AG08395 (cell line): ENCODE data around the gene GIMAP7.
"Not testable (repeated sequence)": the region's sequence is repeated elsewhere in the genome, so short reads cannot be mapped to it uniquely, and the experiment has no call there.

Experiments used
- DNase-seq: peaks from one replicate; pipeline ENCODE4 v3.0.0; 2012; ENCODE audit warnings: mixed read lengths, low spot score

The GIMAP7 gene

DNA sequence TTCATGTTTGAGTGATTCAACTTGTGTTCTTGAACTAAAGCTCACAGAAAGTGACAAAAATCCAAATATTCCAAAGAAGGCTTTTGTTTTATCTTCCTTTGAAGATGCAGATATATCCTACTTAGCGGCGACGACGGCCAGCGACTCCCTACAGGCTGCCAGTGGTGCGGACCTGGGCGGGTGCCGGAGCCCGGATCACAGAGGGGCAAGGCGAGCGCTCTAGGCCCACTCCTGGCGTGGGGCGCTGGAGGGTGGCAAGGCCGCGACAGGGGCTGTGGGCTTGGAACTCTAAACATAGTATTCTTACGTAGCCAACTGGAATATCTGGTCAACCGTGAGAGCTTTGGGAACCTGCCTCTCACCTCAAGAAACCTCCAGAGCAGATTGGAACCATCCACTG, 914 bp upstream of the GIMAP7 start:
- DNase-seq = no peak

DNA sequence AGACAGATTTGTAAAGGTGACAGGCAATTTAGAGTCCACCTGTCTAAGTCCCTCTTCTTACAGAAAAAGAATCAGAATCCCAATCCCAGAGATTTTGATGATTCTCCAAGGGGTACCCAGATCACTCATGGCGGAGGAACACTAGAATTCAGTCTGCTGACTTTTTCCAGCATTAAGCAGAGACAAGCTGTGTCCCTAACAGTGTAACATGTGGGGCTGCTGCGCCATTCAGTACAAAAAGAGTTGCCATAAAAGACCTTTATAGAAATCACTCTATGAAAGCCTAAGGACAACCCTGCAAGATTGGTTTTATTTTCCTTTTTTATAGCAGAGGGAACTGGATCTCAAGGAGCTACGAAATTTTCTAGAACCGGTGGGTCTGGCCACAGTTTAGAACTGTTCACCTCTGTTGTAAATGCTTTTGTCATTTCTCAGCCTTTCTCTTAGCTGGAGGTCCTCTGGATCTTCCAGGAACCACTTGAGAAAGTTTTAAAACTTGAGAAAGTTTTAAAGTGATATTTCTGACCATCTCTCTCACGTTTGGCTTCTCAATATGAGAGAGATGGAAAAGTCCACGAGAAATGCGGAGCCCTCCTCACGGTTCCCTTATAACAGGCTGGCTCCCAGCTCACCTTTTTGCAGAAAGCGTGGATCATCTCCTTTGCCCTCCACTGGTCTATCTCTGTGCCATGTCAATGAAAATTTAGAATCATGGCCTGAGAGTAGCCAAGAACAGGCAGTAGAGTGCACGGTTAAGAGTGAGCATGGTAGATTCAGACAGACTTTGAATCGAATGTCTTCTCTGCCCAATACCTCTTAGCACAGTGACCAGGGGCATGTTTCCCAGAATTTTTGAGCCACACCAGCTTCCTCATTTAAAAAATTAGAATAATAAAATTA, 826 bp downstream of the GIMAP7 start:
- no peak for DNase-seq

DNA sequence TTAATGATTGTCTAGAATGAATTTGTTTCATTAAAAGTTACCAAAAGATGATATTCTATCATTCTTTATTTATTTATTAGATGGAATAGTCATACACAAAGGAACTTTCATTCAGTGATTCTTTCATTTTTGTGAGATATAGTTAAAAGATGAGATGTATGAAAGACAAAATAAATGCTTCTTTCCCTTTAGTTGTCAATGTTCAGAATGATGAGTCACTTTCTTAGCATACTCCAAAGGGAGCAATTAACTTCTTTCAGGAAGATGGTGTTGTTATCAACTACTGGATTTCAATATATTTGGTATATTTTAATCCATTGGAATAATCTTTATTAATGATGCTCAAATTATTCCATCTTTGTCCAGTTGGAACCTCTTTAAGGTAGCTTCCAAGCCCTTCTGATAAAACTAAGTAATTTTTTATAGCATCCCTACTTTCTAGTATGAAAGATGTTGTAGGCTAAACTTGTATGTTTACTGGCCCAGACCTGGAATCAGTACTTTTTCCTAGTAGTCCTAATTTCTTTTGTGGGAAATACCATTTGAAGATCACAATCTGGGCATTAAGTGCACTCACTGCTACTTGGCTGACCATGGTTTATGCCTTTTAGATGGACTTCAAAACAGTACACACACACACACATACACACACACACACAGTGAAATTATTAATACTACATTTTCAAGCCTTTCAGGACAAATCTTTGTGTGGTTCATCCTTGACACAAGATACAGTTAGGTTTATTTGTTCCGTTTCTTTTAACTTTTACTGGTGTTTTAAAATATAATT, 2.5 kb downstream of the GIMAP7 start:
- DNase-seq = no peak

DNA sequence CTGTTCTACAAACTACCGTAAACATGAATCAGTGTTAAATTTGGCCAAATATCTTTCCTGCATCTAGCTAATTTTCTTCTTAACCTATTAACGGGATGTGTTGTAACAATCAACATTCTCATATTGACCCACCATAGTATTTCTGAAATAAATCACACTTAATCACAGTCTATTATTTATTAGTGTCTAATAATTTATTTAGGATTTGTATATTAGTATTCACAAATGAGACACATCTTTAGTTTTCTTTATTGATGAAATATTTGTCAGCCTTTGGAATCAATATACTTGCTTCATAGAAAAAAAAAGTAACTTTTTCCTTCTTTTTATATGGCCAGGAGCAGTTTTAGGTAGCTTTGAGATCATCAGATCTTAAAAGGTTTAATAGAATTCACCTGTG, 4.6 kb downstream of the GIMAP7 start:
- DNase-seq = no peak

DNA sequence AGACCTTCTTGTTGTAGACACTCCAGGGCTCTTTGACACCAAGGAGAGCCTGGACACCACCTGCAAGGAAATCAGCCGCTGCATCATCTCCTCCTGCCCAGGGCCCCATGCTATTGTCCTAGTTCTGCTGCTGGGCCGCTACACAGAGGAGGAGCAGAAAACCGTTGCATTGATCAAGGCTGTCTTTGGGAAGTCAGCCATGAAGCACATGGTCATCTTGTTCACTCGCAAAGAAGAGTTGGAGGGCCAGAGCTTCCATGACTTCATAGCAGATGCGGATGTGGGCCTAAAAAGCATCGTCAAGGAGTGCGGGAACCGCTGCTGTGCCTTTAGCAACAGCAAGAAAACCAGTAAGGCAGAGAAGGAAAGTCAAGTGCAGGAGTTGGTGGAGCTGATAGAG, 5.5 kb downstream of the GIMAP7 start:
- DNase-seq = no peak

DNA sequence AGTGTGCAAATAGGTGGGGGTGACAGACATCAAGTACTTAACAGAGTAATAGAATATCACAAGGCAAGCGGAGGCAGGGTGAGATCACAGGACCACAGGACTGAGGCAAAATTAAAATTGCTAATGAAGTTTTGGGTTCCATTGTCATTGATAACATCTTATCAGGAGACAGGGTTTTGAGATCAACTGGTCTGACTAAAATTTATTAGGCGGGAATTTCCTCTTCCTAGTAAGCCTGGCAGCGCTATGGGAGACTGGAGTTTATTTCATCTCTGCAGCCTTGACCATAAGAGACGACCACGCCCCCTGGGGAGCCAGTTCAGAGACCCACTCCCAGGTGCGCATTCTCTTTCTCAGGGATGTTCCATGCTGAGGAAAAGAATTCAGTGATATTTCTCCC, 8.3 kb downstream of the GIMAP7 start:
- not testable (repeated sequence) for DNase-seq

DNA sequence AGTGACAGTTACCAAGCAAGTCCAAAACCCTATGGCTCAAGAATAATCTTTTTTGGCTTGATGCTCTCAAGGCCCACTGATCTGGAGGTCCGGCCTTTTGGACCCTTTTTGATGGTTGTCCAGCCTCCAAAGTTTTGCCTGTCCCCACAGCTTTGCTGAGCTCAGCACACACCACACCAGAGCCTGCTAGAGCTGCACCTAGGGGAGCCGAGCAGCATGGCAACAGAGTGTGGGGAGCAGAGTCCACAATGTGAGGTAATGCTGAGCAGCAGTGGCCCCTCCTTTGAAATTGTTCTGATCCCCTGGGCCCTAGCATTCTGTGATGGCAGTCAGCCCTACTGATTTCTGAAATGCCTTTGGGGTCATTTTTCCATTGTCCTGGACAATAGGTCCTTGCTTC, 9.3 kb downstream of the GIMAP7 start:
- DNase-seq = no peak

DNA sequence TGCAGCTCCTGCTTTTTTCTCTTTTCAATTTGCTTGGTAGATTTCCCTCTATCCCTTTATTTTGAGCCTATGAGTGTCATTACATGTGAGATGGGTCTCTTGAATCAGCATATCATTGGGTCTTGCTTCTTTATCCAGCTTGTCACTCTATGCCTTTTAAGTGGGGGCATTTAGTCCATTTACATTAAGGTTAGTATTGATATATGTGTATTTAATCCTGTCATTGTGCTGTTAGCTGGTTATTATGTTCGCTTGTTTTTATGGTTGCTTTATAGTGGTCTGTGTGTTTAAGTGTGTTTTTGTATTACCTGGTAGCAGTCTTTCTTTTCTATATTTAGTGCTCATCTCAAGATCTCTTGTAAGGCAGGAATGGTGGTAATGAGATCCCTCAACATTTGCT, 17.0 kb downstream of the GIMAP7 start:
- DNase-seq = no peak

DNA sequence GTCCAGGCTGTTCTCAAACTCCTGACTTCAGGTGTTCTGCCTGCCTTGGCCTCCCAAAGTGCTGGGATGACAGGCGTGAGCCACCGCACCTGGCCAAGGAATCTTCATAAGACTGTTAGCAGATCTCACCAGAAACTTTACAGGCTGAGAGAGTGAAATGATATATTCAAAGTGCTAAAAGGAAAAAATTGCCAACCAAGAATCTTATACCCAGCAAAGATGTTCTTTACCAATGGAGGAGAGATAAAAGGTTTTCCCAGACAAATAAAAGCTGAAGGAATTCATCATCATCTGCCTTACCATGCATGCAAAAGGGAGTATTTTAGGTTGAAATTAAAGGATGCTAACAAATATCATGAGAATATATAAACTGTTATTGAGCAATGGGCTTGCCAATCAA, 23.6 kb downstream of the GIMAP7 start:
- DNase-seq = no peak

DNA sequence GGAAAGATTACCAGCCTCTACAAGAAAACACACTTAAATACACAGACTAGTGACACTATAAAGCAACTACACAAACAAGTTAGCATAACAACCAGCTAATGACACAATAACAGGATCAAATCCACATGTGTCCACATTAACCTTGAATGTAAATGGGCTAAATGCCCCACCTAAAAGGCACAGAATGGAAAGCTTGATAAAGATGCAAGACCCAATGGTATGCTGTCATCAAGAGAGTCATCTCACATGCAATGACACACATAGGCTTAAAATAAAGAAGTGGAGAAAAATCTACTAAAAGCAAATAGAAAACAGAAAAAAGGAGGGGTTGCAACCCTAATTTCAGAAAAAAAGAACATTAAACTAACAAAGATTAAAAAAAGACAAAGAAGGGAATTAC, 38.5 kb downstream of the GIMAP7 start:
- DNase-seq = no peak

DNA sequence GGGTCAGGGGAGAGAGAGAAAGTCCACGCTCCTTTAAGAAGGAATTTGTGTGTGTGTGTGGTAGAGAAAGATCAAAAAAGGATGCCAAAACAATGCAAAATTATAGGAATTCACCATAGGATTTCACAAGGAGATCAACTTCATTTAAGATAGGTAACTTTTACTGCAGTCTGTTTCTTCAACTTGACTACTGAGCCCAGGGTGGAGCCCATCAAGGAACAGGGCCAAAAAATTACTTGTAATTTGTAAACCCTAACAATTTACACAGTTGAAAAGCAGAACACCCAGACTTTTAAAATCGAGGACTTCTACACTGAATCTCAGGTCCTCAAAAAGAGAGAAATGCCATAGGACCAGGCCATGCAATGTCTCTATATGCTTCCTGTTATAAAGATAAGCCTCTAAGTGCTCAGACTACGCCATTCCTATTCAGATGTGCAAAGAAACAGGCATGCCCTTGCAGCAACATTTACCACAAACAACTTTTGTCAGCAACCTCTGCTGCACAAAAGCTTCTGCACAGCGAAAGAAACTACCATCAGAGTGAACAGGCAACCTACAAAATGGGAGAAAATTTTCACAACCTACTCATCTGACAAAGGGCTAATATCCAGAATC, 42.0 kb downstream of the GIMAP7 start:
- no peak for DNase-seq

DNA sequence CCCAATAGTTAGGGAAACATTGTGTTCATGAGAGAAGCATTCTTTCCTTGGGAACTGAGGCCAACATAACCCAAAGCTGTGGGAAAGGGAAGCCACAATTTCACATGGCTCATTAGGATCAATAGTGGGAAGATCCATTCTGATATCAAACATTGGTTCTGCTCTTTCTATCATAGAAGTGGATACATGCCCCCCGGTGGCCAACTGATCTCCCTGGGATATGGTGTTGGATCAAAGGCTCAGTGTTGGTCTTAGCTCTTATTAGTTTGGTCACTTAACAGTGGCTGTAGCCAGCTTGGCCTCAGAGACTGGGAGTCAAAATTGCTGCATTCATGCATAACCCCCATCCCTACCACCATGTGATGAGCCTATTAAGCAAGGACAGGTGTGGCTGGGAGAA, 45.8 kb downstream of the GIMAP7 start:
- DNase-seq = no peak

DNA sequence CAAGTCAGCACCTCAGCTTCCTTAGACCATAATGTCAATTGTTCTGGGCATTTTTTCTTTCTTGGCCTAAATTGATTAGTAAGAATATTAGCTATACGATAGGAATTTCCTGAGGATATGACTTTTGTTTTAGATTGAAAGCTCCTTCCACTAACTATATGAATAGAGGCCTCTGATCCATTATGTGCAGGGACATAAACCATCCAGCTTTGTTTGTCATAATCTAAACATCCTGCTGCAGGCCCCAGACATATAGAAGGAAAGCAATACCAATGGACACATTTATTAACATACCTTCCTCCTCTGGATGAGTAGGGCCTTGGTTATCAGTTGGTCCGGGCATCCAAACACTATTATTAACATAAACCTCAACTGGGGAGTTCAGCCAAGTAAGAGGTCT, 48.2 kb downstream of the GIMAP7 start:
- no peak for DNase-seq

DNA sequence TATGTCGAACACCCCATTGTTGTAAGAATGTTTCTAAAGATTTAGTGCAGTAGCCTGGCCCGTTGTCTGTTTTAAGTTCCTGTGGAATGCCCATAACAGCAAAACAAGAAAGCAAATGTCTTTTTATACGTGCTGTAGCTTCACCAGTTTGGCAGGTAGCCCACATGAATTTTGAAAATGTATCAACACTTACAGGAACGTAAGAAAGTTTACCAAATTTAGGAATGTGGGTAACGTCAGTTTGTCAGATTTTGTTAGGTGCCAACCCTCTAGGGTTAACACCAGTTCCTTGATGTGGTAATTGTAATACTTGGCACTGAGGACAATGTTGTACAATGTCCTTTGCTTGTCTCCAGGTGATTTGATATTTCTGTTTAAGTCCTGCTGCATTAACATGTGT, 49.3 kb downstream of the GIMAP7 start:
- no peak for DNase-seq

DNA sequence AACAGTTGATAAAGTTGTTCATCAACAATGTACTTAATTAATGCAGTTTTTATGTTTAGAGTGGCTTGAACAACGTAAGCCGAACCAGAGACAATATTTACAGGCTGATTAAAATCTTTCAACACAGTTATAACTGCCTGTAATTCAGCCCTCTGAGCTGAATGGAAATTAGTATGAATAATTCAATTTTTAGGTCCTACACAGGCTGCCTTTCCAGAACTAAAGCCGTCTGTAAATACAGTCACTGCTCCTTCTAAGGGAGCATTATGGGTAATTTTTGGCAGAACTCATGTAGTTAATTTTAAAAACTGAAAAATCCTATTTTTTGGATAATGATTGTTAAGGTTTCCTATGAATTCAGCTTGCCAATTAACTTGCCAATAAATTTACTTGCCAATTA, 49.9 kb downstream of the GIMAP7 start:
- DNase-seq = no peak

DNA sequence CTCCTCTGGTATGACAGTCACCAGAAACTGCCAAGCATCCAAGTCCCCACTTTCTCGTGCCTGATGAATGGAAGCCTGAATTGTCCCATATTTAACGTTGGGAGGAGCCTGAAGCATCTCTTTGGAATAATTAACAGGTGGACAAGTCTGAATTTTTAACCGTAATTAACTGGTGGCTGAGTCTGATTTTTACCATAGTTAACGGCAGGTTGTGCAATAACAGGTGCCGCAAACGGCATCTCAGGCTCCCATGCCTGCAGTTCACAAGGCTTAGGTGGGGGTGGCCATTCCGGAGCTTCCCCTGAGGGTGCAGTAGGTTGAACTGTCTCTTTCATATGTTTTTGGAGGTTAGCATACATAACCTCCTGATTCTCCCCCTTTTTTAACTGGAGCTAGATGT, 50.6 kb downstream of the GIMAP7 start:
- DNase-seq = no peak

DNA sequence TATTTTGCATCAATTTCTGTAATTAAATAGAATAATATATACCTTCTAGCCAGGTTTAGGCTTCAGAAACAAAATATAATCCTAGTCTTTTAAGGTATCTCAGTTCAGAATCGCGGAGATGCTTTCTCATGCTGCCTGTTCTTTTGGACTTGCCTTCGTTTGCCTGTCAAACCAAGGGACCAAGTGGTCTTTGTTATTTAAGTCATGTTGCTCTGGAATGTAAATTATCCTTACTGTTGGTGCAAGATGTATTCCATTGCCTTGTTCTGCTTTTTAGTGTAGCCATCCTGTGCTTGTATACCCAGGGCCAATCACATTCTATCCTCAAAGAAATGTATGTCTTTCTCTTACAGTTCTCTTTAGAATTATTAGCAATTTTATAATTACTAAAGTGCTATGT, 51.5 kb downstream of the GIMAP7 start:
- DNase-seq = no peak

DNA sequence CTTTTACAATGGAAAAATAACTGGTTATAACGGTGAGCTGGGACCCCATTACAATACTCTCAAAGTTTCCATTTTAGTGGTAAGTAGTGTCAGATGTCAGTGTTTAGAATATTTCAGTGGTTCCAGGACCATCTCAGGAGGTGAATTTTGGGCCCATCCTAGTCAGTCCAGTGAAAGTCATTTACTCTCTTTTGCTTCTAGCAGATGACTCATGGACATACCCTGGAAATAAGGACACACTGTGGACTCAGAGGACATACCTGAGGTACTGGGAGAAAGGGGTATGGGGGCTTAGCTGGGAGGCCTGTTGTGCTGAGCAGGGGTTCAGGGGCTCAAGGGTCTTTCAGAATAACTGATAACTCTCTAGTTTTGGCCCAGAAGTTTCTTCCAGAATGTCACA, 51.9 kb downstream of the GIMAP7 start:
- DNase-seq = no peak

DNA sequence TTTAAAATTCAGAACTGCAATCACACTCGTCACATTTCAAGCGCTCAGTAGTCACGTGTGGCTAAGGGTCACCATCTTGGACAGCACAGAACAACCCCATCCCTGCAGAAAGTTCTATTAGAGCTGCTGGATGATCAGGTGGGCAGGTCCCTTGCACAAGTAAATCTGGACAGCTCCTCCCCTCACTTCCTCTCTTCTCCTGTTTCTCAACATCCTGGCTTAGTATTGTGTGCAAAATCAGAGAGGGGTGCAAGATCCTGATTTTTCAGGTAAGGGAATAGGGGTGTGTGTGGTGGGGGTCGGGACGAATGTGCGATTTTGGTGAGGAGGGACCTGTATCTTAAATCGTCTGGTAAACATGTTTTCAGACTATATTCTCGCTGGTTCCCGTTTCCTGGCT, 52.5 kb downstream of the GIMAP7 start, which contains the start of gene GIMAP4:
Gene GIMAP4, plus strand, starts transcription at position 222 of the 400 bp plus-strand sequence. CDS start 2,512 bp downstream, outside the sequence.
- DNase-seq = no peak

DNA sequence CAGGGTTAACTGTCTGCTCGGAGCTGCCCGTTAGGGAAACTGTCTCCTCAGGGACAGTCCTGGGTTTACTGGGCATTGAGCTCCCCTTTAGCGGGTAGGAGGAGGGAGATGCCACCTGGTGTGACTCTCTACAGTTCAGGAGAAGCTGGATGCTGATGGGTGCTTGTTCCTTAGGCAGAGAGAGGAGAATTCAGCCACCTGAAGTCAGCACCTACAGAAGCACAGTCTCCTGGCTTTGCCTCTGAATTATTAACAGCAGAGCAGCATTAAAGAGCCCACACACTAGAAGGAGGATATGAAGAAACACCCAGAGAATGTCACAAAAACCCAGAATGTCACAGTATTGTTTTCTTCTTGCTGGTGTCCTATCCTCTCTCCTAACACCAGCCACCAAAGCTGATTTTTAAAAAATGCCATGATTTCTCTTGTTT, 53.2 kb downstream of the GIMAP7 start:
- no peak for DNase-seq

DNA sequence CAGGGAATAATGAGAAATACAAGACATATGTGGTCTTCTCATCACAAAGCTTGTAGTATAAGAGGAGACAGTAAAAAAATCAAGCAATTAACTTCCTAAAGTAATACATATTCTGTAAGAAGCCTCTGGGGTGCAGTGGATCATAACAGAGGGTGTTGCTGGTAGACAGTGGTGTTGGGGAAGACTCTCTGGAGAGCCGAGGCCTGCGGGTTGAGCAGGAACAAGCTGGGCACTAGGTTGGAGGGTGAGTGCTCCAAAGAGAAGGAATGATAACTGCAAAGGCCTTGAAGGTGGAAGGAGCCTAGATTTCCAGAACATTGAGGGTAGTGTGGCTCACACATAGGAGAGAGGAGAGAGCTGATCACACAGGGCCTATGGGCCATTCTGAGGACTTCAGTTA, 54.0 kb downstream of the GIMAP7 start:
- DNase-seq = no peak

DNA sequence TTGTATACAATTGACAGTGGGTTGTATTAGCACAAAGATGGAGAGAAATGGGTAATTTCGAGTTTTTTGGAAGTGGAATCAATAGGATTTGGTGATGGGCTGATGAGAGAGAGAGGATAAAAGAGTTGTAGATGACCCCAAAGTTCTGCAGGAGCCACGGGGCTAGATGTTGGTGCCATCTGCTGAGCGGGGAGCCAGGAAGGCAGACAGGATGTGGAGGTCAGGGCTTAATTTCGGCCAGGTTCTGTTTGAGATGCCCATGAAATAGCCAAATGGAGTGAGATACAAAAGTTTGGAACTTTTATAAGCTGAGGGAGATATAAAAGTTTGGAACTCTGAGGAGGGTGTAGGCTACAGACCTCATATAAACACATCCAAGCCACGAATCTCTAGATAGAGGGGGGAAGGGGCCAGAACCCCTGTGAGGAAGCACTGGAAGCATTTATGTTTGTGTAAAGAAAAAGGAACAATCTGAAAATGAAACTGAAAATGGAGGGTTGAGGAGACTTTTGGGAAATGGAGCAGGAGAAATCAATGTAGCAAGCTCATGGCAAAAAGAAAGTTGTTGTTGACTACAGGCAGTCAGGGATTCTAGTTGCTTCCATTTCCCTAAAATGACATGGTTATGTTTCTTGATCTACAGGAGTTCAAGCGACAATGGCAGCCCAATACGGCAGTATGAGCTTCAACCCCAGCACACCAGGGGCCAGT, 54.7 kb downstream of the GIMAP7 start:
- DNase-seq = no peak
